Heart left ventricle (tissue), 13 donors: Measurements from ENCODE around the gene A3GALT2.

Experiments used
- POLR2A ChIP-seq, 2 donors: fragments of 450-650 bp; IDR thresholded peaks; one replicate each; pipeline ENCODE4 v1.6.1; 2017; ENCODE audit warnings: antibody characterized with exemption in 2 of 2, mild to moderate bottlenecking in 2 of 2, moderate library complexity in 2 of 2
- TF ChIP-seq, protein P1 (sequence below), 12 donors: fragments of 200-600 bp; sonication (generic) in 4 of 12; IDR thresholded peaks; one replicate each; pipeline versions ENCODE4 v1.5.0 to v1.8.0; 2018 to 2022; ENCODE audit warnings: antibody characterized with exemption in 12 of 12, mild to moderate bottlenecking in 5 of 12
- donor health status: ischemic (EF 13 %, LVEDD 7.1; RV severe dilation, severe dysfunction).
- donor health status: DM: no; HTN: yes; CAD: no.
- donor health status: DM: no; HTN: no; CAD: no.
- donor health status: ischemic (EF 25% LVEDD 6.9; RV normal size, moderate dysfunction).
- donor health status: ischemic (EF 25% LVEDD 5.7; RV mildly dilated, moderate dysfunction).
- donor health status: ischemic (EF 35%, LVEDD 5.7; RV mildly dilated, moderate dysfunction).
- donor health status: nonischemic (EF 11% LVEDD 7.7; RV severe dilation, severe dysfunction).
- donor health status: DM: yes; HTN: yes; CAD: no.
- donor health status: PGD.
- donor health status: ischemic (EF 29% LVEDD 5.4; RV normal size, mild dysfunction).
- donor health status: nonischemic (EF 23%, LVEDD 6.1; RV moderate dilation, normal function).

DNA sequence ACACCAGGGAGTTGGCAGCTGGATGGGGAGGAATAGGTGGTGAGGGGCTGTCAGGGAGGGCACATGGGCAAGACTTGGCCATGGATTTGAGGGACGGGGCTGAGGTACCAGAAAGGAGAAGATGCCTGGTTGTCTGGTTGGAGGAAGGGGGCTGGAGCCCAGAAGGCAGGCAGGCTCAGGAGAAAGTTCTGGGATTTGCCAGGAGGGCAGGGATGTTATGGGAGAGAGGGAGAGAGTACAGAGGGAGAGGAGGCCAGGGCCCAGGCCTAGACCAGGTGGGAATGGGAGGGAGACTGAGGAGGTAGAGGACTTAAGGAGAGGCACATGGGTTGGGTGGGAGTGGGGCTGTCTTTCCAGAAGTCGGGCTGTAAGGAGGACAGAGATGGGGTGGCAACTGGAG lies 4.3 kb downstream of the A3GALT2 start:
- TF ChIP-seq, protein P1, sequence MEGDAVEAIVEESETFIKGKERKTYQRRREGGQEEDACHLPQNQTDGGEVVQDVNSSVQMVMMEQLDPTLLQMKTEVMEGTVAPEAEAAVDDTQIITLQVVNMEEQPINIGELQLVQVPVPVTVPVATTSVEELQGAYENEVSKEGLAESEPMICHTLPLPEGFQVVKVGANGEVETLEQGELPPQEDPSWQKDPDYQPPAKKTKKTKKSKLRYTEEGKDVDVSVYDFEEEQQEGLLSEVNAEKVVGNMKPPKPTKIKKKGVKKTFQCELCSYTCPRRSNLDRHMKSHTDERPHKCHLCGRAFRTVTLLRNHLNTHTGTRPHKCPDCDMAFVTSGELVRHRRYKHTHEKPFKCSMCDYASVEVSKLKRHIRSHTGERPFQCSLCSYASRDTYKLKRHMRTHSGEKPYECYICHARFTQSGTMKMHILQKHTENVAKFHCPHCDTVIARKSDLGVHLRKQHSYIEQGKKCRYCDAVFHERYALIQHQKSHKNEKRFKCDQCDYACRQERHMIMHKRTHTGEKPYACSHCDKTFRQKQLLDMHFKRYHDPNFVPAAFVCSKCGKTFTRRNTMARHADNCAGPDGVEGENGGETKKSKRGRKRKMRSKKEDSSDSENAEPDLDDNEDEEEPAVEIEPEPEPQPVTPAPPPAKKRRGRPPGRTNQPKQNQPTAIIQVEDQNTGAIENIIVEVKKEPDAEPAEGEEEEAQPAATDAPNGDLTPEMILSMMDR (IDR thresholded peaks at IDR 0.05) = no peak
- TF ChIP-seq POLR2A (IDR thresholded peaks at IDR 0.05) = no peak
